T-helper 1 cell (primary cell): ENCODE data around the gene ZNF469.

Source experiments
- DNase-seq, 5 donors: peaks; one replicate each; pipeline ENCODE4 v3.0.0-alpha.2; 2012 to 2020

The ZNF469 gene

DNA sequence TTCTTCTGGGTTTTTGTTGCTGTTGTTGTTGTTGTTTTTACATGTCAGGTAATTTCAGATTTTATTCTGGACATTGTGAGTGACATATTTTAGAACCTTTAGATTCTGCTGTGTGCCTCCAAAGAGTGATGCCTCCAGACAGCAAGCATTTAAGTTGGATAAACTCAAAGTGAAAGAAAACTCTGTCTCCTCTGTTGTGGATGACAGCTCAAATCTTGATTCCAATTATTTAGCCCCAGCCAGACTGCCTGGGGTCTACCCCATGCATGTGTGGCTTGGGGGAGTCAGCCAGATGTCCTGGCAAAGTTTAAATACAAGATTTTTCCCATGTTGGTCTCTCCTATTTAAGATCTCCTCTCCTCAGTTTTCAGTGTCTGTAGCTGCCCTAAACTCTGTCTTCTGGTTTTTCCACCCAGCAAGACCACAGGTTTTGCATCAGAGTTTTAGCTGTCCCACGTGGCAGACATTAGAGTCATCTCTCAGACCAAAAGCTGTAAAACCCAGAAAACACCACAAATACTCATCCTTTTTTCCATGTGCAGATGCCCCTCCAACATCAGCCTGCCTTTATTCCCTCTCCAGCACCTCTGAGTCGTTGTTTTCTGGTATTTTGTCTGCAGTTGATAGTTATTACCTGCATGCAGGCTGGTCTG is 19.4 kb upstream of the ZNF469 start:
- DNase-seq, result no peak

GRCh38 chr16:88365244-88365865 is 17.4 kb upstream of the ZNF469 start:
- no peak for DNase-seq

DNA sequence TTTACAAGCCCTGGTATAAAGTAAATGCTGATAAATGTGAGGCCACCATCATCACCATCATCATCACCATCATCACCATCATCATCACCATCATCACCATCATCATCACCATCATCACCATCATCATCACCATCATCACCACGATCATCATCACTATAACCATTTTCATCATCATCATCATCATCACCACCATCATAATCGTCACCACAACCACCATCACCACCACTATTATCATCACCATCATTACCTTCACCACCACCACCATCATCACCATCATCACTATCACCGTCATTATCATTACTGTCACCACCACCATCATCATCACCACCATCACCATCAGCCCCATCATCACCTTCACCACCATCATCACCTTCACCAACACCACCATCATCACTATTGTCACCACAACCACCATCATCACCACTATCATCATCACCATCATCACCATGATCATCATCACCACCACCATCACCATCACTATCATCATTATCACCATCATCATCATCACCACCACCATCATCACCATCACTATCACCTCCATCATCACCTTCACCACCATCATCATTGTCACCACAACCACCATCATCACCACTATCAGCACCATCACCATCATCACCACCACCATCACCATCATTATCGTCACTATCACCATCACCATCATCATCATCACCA is 16.6 kb upstream of the ZNF469 start:
- no peak for DNase-seq

GRCh38 chr16:88366704-88367047 is 16.1 kb upstream of the ZNF469 start:
- no peak for DNase-seq

DNA sequence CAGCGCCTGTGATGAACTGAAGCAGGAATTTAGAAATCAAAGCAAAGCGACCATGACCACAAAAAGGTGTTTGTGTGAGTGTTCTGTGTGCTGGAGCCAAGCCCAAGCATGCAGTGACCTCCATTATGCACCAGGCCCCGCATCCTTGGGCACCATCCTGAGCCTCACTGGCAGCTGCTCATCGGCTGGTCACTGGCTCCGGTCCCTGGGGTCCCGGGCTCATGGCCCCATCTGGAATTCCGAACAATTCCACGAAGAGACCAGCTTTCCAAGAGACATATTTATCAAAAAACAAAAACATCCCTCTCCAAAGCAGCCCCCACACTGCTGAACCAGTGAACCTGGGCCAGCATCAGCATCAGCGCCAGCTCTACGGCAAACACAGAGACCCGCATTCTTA is 15.2 kb upstream of the ZNF469 start:
- no peak for DNase-seq

DNA sequence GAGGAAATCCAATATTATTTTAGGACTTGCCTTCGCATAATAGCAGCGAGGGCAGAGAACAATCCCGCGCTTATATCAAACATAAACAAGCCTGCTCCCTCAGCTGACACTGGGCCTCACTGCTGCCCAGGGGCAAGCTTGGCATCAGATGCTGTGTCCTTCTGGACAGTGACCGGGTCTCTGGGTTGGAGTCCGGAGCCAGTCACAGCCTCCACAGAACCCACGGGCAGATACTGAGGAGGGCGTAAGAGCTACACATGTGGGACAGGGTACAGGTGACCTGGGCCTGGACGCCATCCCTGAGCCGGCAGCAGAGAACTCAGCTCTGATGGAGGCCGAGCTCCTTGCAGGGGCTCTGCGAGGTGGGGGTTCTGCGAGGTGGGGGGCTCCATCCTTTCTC is 14.7 kb upstream of the ZNF469 start:
- no peak for DNase-seq

- no peak for DNase-seq
Observed at GRCh38 chr16:88368994-88369393, 13.8 kb upstream of the ZNF469 start.

GRCh38 chr16:88369447-88370008 is 13.2 kb upstream of the ZNF469 start:
- DNase-seq, result no peak

DNA sequence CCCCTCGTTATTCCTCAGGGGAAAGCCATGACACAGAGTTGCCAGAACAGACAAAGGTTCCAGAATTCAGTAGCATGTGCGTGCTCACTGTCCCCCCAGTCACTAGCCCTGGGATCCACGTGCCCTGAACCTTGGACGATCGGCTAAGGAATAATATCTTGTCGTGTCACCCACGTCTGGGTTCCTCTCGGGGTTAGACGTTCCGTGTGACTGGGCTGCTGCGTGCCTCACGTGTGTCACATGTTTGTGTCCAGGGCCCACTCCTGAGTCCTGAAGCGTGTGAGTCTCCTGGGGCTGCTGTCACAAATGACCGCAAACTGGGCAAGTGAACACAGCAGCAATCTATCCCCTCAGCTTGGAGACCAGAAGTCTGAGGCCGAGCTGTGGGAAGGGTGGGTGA is 12.4 kb upstream of the ZNF469 start:
- DNase-seq, result no peak

GRCh38 chr16:88372522-88372921 is 10.2 kb upstream of the ZNF469 start:
- no peak for DNase-seq

DNA sequence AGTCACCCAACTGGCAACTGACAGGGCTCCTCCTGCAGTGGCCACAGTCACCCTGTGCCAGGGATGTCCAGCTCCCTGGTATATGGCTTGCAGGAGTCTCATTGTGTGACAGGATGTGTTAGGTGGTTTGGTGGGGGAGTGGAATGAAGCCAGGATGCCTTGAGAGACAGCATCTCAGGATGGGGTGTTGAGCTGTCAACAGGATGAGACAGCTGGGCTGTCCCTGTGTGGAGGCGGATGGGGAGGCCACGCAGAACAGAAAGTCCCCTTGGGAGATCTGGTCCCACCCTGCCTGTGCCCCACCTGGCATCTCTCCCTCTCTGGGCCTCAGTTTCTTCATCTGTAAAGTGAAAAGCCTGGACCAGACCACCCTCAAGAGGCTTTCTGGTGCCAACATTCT is 9.5 kb upstream of the ZNF469 start:
- no peak for DNase-seq

GRCh38 chr16:88373927-88374492 is 8.7 kb upstream of the ZNF469 start:
- DNase-seq, result no peak

DNA sequence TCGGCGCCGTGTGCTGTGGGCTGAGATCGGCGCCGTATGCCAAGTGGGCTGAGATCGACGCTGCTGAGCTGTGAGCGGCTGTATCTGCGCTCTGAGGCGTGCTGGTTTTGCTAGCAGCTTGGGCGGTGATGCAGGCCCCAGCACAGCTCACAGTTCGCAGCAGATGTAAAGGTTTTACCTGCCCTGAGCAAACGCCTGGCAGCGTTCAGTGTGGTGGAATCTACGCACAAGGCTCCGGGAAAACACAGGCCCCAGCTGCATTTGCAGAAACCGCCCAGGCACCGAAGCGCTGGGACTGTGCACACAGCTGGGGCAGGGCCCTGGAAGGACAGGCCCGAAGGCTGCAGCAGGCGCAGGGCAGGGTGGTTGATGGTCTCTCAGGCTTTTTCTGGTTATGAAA is 8.0 kb upstream of the ZNF469 start:
- DNase-seq, result no peak

GRCh38 chr16:88375236-88375975 is 7.4 kb upstream of the ZNF469 start:
- no peak for DNase-seq

DNA sequence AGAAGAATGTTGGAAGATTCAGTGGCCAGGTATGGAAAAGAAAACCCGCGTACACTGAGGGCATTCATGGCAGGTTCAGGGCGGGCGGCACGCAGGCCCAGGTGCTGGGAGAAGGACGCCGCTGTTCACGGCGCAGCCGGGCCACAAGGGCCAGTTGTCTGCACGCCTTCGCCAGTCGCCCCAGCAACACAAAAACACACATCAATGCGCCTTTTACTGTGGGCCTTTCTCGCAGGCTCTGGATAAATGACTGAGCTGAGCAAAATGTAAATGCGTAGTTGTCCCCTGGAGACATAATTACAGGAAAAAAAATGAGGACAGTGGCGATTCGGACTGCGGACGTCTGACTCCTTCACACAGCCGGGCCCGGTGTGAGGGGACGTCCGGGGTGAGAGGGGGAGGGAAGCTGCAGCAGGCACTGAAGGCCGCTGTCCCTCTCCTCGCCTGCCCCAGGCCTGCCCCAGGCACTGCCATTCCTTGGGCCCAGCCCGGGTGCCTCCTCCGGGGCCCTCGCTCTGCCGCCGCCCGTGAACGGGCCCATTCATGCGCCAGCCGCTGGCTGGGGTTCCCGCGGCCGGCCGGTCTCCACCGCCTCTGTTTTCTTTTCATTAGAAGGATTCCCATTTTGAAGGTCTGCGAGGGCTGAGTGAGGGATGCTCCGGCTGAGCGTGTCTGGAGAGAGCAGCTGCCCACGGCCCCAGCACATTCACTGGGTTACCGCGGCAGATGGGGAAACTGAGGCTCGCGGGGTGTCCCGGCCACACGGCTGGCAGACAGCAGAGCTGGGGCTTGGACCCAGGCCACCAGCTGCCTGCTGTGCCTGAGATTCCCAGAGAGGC is 6.5 kb upstream of the ZNF469 start:
- DNase-seq, result no peak

- DNase-seq, result no peak
Observed at GRCh38 chr16:88376835-88377726, 5.7 kb upstream of the ZNF469 start.

GRCh38 chr16:88377961-88378360 is 4.8 kb upstream of the ZNF469 start:
- DNase-seq, result no peak

DNA sequence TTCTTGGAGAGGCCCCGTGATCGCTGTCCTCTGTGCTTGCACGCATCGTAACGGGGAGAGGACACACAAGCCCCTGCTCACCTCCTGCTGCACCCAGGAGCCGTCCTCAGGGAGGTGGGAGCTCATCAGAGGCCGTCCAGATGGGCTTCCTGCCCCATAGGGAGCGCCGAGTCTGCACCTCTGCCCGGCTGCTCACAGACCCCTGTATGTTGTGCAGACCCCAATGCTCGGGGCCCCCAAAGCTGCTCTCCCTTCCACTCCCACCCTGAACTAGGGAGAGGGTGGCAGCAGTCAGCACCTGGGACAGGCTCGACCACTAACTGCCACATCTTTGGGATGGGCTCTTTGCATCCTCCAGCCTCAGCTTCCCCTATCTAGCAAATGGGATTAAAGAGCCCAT is 4.4 kb upstream of the ZNF469 start:
- DNase-seq, result no peak

- no peak for DNase-seq
Observed at GRCh38 chr16:88378836-88379693, 3.7 kb upstream of the ZNF469 start.

- DNase-seq, result no peak
Observed at GRCh38 chr16:88379694-88380040, 3.1 kb upstream of the ZNF469 start.
